RPMI7951 (cell line): ENCODE results near the gene CR1. TPM values are rescaled to one million over a fixed set of nuclear protein-coding genes. Genes with fewer than 3 reads are reported as not detected.
A peak's percentile ranks its signal among the peaks of the same experiment; 100 is the strongest.
"Not testable (repeated sequence)": the region's sequence is repeated elsewhere in the genome, so short reads cannot be mapped to it uniquely, and the experiment has no call there.

Experiments used
- DNase-seq: peaks from one replicate; pipeline ENCODE4 v3.0.0-alpha.2; 2012; ENCODE audit warnings: low read depth
- total RNA-seq: library from RNA; depleted of rRNA; stranded (reverse); fragments of >200 nt; shearing (Covaris generic); gene quantifications from 2 replicates; pipeline ENCODE4 v1.2.3, GENCODE V29; 2014; rRNA removed

The CR1 gene
- not detected in 2 replicates for total RNA-seq

DNA sequence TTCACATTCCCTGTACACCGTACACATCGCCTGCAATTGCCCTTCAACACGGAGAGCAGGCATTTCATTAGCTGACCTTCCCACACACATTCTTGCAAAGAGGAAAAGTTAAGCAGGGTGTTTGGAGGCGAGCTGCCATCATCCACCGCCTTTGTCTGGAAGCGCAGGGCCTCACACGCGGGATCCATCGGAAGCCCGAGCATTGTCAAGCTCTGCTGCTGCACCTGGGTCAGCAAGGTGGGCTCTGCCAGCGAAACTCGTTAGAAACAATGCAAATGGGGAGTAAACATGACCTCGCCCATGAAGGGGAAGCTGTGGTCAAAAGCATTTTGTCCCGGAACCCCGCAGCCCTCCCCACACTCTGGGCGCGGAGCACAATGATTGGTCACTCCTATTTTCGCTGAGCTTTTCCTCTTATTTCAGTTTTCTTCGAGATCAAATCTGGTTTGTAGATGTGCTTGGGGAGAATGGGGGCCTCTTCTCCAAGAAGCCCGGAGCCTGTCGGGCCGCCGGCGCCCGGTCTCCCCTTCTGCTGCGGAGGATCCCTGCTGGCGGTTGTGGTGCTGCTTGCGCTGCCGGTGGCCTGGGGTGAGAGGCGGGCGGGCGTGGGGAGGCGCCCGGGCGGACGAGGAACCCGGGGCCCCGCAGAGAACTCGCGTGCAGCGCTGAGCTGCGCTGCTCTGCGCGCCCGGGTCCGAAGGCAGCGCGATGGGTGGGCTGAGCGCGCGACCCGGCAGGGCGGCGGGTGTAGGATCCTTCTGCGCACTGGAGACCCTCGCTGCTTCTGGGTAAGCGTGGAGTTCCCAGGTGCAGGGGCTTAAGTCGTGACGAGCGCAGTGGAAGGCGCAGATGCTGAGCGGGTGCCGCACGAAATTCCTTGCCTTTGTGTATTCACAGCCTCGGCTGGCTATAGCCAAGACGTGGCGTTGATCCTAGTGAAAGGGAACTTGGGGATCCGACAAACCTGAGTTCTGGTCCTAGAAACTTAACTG is at the start of gene CR1:
CR1 (plus strand) TSS at position 357 of the 992 bp plus-strand sequence; CDS start at position 468, 111 bp downstream.
- DNase-seq, result no peak

DNA sequence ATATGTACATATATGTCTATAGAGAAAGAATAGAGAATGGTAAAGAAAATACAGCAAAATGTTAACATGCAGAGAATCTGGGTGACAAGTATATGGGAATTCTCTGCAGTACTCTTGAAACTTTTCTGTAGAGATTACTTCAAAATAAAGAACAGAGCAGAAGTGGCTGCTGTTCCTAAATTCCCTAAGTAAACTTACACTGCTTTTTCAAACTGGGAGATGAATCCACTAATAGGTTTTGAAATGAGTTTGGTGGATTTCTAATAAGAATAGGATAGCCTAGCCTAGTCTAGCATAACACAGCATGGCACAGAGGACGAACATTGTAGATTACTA is 42.3 kb upstream of the CR1 start:
- DNase-seq, result no peak

DNA sequence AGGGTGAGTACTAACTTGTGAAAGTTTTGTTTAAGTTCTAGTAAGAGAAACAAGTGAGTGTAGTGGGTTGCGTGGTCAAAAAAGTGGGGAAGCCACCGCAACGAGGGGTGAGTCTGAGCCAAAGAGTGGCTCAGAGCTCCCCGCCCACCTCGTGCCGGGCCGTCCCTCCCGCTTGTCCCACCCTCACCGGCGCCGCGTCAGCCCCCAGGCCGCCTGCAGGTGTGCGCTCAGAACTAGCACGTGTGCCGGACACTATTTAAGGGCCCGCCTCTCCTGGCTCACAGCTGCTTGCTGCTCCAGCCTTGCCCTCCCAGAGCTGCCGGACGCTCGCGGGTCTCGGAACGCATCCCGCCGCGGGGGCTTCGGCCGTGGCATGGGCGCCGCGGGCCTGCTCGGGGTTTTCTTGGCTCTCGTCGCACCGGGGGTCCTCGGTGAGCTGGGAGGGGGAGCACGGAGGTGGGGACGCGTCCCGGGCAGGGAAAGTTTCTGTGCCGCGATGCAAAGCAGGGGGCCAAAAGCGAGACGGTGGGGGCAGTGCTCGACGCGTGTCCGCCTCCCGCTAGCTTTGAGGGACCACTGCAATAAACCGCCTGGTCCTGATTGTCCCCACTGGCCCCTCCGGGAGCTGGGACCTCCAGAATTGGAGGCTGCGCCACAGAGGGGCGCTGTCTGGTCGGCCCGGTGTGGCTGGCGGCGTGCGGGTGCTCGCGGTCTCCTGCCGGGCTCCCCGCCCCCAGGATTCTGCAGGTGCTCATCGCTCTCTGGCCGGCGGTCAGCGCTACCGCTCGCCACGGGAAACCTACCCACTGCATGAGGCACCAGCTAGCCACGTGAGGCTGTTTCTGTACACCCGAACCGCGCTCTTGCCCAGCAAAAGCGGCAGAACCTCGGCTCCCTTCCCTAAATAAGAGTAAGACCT is 41.7 kb upstream of the CR1 start, which contains the start of gene CR2:
CR2 (plus strand) TSS at position 283 of the 919 bp plus-strand sequence; CDS start at position 374, 91 bp downstream.
- DNase-seq, result no peak

DNA sequence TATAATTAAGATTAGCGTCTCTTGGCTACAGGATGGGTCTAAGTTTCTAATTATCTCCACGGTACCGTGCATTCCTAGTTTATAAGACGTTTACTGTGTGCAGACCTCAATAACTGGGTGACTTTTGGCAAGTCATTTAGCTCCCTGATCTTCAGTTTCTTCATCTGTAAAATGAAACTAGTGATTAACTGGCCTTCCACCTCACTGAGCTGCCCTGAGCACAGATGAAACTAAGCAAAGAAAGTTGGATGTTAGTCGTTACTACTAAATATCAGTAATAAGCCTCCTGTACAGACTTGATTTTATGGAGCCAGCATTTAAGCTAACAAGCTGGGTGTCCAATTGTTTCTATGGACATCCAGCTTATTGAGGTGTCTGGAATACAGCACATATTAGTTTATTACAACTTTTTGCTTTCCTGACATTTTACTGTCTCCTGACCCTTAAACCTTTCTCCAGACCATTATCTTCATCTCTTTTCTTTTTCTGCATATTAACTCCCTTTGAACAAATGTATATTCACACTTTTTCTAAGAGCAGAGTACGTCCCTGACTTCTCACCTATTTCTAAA is 40.7 kb upstream of the CR1 start:
- no peak for DNase-seq

DNA sequence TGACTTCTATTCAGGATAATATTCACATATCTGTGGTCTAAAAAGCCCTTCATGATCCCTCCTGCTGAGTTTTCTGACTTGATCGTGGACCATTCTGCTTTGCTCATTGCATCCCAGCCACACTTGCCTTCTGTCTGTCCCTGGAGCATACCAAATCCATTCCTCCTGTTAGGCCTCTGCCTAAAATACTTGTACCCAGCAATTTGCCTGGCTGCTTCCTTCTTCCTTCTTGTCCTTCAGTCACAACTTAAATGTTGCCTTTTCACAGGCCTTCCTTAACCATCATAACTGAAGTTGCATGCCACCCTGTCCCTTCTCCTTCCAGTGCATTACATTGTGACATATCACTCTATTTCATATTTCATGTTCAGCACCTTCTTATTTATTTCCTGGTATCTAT is 37.5 kb upstream of the CR1 start:
- DNase-seq, result no peak

DNA sequence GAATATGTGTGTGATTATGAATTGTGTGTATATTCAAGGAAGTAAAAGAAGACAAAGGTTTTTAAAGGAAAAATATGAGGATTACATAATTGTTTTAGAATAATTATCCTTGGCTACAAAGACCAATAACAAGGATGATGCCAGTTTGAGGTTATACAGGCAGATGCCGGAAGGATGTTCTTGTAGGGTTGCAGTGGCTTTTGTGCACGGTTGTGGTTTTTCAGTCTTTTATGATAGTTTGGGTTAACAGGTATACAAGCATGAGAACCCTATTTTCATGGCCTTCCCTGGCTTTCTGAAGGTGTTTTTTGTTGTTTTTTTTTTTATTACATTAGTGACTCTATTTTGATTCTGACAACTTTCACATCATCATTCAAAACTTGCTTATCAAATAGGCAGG is 36.9 kb upstream of the CR1 start:
- no peak for DNase-seq

DNA sequence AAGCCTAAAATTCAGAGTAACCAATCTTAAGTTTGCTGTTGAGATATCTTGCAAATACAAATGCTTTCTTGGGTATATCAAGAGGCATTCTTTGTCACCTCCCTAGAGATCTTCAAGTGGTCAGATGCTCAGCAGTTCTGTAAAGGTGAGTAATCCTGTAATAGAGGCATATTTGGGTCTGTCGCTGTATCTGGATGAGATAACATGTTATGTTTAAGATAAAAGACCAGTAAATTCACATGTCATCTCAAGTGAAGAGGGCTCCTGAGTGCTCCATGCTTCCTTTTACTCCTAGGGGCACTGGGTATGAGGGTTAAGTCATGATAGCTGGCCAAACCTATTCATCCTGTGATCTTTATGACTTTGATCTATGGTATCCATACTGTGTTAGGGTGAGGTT is 34.3 kb upstream of the CR1 start:
- no peak for DNase-seq

DNA sequence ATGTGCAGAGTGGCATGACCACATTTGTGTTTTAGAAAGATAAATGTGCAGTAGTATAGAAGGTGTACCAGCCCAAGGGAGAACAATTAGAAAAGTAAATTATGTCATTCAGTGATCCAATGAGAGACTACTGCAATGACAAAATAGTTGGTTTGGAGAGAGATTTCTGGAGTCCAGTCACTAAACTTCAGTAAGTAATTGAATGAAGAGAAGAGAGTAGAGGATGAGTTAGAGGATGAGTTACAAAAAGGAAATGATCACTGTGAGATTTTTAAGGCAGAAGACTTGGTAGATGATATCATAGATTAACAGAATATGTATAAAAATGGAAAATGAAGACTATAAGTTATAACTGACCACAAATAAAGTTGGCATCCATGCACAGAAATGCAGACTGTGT is 33.4 kb upstream of the CR1 start:
- DNase-seq, result no peak

DNA sequence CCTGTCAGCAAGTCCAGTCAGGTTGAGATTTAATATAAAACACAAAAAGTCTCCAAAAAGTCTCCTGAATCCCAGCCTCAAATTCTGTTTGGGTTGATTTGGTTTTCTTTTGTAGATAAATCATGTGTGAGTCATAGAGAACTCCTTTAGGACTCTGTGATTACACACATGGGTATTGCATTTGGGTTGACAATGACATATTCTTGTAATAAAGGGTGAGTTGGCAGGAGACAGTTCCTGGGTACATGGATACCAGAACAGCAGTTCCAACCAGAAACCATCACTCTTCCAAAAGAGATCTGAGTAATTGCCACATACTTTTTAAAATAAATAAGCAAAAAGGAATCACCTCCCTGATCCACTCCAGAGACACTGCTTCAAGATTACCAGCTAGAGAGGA is 32.9 kb upstream of the CR1 start:
- peak; percentile 12 for DNase-seq

DNA sequence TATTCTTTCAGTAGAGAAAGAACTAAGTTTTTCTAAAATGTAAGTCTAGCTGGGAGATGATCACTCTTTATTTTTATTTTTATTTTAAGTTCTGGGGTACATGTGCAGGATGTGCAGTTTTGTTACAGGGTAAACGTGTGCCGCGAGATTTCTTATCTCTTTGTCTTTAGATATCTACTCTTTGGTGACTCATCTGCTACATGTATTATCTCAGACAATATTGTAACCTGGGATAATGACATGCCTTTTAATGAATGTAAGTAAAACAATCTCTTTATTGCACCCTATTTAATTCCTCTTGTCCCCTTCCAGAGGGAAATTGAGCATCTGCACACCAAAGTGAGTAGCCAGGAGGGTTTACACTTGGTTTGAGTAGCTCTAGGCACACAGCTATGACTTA is 32.4 kb upstream of the CR1 start:
- no peak for DNase-seq

DNA sequence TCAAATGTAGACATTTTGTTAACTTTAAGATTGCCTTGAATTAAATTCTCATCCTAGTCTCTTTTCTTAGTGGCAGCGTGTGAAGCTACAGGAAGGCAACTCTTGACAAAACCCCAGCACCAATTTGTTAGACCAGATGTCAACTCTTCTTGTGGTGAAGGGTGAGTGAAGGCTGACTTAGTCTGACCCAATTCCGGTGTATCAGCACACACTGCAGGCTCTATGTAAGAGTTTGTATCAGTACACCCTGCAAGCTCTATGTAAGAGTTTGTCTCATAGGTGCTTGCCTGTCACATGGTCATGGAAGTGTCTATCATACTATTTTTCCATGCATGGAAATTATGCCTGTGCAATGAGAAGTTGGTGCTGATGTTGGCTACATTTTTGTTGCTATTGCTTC is 25.0 kb upstream of the CR1 start:
- DNase-seq, result no peak

DNA sequence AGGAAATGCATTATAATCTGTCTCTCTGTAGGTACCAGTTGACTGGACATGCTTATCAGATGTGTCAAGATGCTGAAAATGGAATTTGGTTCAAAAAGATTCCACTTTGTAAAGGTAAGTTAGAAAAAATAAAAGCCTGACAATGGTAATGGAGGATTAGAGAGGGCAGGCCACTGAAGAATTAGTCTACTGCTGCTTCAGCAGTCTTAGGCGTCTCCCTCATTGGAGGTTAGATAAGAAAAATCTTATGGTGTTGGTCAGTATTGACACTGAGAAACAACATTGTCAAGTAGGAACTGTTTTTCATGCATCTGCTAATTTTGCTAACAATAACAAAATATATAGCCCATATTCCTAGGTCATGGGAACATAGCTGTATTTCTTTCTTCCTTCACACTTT is 21.7 kb upstream of the CR1 start:
- no peak for DNase-seq

DNA sequence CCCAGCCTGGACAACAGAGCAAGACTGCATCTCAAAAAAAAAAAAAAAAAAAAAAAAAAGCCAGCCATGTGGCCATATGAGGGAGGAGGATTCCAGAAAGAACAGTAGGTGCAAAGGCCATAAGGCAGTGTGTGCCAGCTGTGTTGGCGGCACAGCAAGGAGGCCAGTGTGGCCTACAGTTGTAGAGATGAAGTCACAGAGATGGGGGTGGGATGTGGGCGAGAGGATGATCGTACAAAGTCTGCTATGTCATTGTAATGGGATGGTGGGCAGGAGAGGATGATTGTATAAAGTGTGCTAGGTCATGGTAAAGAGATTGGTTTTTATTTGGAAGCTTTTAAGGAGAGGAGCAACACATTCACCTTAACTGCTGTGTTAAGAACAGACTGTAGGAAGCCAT is 9.8 kb upstream of the CR1 start:
- DNase-seq, result no peak

DNA sequence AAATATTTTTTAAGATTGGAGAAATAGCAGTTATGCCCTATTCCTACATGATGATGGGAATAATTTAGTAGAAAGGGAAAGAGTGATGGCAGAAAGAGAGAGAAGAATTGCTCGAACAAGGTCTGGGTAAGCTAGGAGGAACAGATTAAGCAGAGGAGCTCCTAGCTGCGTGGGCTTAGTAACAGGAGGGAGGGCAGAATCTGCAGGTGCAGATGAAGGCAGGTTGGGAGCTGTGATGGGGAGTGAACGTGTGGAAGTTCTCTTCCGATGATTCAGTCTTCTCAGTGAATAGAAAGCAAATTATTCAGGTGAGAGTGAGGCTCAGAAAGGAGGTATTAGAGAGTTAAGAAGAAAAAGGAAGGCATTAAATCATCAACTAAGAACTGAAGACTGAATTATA is 8.3 kb upstream of the CR1 start:
- DNase-seq, result no peak

DNA sequence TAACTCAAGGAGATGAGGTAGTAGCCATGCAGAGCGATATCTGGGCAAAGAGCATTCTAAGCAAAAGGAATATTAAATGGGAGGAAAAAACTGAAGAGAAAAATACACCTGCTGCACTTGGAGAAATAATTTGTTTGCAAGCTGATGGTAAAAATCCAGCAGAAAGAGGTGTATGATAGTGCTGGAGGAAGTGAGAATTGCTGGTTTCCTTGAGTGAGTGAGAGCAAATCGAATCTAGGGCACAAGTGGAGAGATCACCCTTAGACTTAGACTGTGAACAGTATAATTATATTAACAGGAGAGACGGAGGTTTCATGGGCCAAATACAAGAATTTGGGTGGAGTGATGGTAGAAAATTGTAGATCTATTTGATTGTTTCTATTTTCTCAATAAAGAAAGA is 2.7 kb upstream of the CR1 start:
- DNase-seq, result no peak

DNA sequence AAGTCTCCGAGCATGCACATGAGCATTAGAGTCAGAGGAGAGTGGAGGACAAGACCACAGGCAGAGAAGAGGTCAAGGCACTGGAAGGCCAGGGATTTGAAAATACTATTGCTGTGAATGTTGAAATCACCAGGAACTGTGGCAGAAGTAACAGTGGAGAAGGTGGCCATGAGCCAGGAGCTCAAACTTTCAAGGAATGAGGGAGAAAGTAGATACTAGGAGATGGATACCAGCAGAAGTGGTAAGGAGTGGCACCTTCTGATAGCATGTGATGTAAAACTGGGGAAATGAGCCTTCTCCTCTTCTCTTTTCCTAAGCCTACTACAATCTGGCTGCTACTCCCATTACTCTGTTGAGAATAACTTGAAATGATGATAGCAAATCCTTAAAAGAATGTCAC is 1.8 kb upstream of the CR1 start:
- no peak for DNase-seq

DNA sequence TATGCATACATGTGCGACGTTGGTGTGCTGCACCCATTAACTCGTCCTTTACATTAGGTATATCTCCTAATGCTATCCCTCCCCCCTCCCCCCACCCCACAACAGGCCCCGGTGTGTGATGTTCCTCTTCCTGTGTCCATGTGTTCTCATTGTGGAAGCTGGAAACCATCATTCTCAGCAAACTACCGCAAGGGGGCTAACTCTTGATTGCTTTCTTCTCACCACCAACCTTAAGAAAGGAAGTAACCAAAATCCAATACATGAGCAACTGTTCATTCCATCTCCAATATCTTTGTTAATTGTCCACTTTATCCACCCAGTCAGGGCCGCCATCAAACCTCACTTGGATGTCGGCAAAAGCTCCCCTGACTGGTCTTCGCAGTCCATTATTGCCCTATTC is 676 bp upstream of the CR1 start:
- DNase-seq, result not testable (repeated sequence)

DNA sequence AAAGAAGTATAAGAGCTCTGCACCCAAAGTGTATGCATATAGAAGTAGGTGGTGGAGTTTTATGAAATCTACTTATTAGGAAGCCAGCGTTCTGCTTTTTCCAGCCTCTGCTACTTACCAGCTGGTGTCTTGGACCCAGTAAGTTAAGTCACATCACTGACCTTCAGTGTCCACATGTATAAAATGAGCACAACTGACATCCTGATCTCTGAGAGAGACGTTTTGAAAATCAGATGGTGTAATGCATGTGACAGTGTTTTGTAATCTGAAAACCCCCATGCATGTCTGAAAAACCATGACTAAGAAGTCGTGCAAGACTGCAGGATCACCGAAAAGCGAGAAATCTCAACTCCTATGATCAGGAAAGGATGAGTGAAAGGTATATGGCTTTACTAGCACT is 2.0 kb downstream of the CR1 start:
- no peak for DNase-seq

DNA sequence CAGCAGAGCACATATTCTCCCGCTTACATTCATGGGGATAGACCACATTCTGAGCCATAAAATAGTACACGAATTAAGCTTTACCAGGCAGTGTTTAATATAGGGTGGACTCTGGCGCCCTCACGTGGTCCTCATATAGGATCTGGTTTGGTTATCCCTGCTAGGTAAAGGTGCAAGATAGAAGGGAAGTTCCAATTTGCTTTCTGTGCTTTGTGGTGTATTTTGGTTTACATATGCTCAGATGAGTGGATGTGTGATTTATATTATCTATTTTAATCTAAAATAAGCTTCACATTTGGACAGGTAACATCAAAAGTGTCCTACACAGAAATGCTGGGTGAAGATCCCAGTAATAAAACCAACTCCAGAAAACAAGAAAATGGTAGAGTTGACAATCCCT is 3.6 kb downstream of the CR1 start:
- DNase-seq, result peak; percentile 54

DNA sequence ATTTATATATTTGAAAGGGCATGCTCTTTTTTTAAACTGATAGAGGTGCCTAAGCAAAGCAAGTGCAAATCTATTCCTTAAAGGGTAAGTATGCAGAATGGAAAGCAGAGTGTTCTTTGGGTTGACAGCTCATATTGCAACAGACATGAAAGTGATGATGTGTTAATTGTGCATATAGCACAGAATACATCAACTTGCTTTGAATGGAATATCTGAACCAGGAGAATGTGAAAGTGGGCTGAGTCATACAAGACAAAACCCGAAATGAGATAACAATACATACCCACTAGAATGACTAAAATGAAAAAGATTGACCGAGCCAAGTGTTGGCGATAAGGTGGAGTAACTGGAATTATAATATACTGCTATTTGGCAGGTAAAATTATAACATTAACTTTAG is 4.3 kb downstream of the CR1 start:
- DNase-seq, result no peak

DNA sequence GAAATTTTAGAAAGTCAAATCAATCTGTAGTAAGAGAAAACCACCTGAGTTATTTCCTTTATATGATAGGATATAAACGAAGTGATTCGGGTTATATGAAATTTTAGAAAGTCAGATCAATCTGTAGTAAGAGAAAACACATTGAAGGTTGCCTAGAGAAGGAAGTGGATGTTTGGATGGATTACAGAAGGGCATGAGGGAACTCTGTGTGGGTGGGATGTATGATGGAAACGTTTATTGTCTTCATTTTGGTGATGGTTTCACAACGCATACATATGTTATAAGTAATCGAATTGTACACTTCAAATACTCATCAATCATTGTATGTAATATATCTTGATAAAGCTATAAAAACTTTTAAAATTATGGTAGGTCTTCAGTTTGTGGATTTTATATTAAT is 5.1 kb downstream of the CR1 start:
- no peak for DNase-seq

DNA sequence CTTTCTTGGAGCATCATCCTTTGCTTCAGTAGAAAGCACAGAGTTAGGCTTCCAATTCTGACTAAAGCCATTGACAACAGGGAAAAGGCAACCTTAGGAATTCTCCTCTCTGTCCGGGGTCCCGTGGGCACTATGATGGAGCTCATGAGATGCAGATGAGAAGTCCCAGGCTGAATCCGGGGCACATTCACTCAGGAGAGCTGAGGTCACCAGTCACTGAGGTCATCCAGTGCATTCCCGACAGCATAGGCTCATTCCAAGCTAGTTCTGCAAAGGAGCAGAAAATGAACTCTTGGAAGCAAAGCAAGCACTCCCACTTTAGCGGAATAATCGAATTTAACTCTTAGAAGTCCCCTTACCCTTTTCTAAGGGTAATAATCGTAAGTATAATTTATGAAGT is 6.8 kb downstream of the CR1 start:
- no peak for DNase-seq
